ENCODE measurements around the gene CD38. TPM values are rescaled to one million over a fixed set of nuclear protein-coding genes. Genes with fewer than 3 reads are reported as not detected.
"Not testable (repeated sequence)": the region's sequence is repeated elsewhere in the genome, so short reads cannot be mapped to it uniquely, and the experiment has no call there.

The CD38 gene
- total RNA-seq, 1 experiment from 2014 or later, result 0.17 TPM

DNA sequence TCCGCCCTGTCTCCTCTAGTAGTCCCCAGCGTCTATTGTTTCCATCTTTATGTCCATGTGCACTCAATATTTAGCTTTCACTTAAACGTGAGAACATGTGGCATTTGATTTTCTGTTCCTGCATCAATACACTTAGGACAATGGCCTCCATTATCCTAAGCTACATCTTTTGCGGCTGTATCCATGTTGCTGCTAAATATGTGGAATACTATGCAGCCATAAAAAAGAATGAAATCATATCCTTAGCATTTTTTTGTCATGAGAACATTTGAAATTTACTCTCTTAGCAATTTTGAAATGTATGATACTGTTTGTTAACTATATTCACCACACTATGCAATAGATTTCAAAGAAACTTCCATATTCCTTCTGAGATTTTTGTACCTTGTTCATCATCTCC, 19.8 kb upstream of the CD38 start:
- peaks cover 14% of the 10 kb centered on the region for H3K9me3 Mint-ChIP-seq
- no peak for TF ChIP-seq ZNF263 (CRISPR knock-in tag; IDR thresholded peaks at IDR 0.05; ENCODE audit: low read depth)
- TF ChIP-seq ZBTB21 (CRISPR knock-in tag; IDR thresholded peaks at IDR 0.05; ENCODE audit: borderline replicate concordance), result no peak
- POLR2A ChIA-PET, result no interaction called here
- CTCF ChIA-PET, result interaction anchor here (1.2 kb wide), 1 partner anchor 10 kb away, joined by 3 read pairs; no protein-coding TSS in a partner anchor
- H3K27ac Mint-ChIP-seq, result no peak overlapping the region
- DNase-seq (ENCODE audit: low spot score), result no peak
- no peaks in the 10 kb centered on the region; the same call in none of the 2 replicates for H3K27me3 Mint-ChIP-seq (ENCODE audit: low read depth)
- H3K36me3 Mint-ChIP-seq, result no peaks in the 10 kb centered on the region
- H3K4me1 Mint-ChIP-seq, result no peaks in the 10 kb centered on the region
- no peak overlapping the region for H3K4me3 Mint-ChIP-seq
- ATAC-seq, result no peak

DNA sequence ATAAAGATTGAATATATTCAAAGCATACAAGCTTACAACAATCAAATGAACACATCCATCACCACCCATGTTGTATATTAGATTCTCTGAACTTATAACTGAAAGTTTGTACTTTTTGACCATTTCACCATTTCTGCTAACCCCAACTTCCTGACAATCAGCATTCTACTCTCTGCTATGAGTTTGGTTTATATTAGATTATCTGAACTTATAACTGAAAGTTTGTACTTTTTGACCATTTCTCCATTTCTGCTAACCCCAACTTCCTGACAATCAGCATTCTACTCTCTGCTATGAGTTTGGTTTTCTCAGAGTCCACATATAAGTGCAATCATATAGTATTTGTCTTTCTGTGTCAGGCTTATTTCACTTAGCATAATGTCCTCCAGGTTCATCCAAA, 15.7 kb upstream of the CD38 start:
- H3K4me1 Mint-ChIP-seq; H3K36me3 Mint-ChIP-seq; POLR2A ChIA-PET; DNase-seq (ENCODE audit: low spot score); ATAC-seq; H3K27me3 Mint-ChIP-seq (ENCODE audit: low read depth); H3K27ac Mint-ChIP-seq; H3K4me3 Mint-ChIP-seq: not testable (repeated sequence)
- peaks cover 11% of the 10 kb centered on the region for H3K9me3 Mint-ChIP-seq
- CTCF ChIA-PET, result interaction anchor here (0.7 kb wide), 1 partner anchor 296 kb away, joined by 5 read pairs; no protein-coding TSS in a partner anchor

GRCh38 chr4:15765391-15765790, 12.7 kb upstream of the CD38 start:
- H3K4me3 Mint-ChIP-seq, result no peak overlapping the region
- ATAC-seq (no peak), DNase-seq (ENCODE audit: low spot score) (no peak)
- peaks cover 5% of the 10 kb centered on the region for H3K9me3 Mint-ChIP-seq
- TF ChIP-seq, protein P1, sequence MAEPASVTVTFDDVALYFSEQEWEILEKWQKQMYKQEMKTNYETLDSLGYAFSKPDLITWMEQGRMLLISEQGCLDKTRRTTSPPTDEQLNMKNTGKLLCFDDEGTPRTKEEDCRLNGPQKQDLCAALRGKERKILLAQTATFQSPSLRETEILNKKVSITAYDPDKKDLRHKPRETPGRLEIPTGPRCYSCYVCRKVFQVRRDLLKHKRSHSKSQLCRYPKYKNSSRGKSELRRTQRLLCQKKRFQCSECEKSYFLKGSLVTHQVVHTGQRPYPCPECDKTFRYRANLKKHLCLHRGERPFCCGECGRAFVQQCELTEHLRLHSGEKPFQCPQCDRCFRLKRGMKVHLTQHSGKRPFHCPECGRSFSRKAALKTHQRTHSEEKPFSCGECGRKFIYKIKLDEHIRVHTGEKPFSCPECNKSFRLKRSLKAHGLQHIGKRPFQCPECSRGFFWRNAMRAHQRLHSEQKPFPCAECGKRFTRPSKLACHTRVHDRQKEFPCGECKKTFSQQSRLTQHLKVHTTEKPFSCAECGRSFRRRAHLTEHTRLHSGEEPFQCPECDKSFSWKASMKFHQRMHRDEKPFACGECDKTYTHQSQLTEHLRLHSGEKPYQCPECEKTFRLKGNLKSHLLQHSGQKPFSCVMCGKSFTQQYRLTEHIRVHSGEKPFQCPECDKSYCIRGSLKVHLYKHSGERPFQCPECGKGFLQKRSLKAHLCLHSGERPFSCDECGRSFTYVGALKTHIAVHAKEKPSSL (CRISPR knock-in tag; conservative IDR thresholded peaks at IDR 0.05), result no peak
- TF ChIP-seq JAZF1 (CRISPR knock-in tag; IDR thresholded peaks at IDR 0.05), result no peak
- no peak for TF ChIP-seq ATF1 (CRISPR knock-in tag; IDR thresholded peaks at IDR 0.05)
- no peak for TF ChIP-seq USF1 (CRISPR knock-in tag; IDR thresholded peaks at IDR 0.05)
- no peak for TF ChIP-seq ETV6 (CRISPR knock-in tag; IDR thresholded peaks at IDR 0.05)
- no peak for TF ChIP-seq TP53 (CRISPR knock-in tag; IDR thresholded peaks at IDR 0.05)
- no peak for TF ChIP-seq SOX15 (CRISPR knock-in tag; IDR thresholded peaks at IDR 0.05)
- no peak for TF ChIP-seq SMAD4 (CRISPR knock-in tag; IDR thresholded peaks at IDR 0.05)
- TF ChIP-seq MXD4 (CRISPR knock-in tag; IDR thresholded peaks at IDR 0.05; ENCODE audit: borderline replicate concordance), result no peak
- TF ChIP-seq, protein P2, sequence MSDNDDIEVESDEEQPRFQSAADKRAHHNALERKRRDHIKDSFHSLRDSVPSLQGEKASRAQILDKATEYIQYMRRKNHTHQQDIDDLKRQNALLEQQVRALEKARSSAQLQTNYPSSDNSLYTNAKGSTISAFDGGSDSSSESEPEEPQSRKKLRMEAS (CRISPR knock-in tag; IDR thresholded peaks at IDR 0.05), result no peak
- TF ChIP-seq MLX (CRISPR knock-in tag; IDR thresholded peaks at IDR 0.05), result no peak
- TF ChIP-seq E2F4 (CRISPR knock-in tag; IDR thresholded peaks at IDR 0.05; ENCODE audit: borderline replicate concordance, low read depth), result no peak
- no peak for TF ChIP-seq ZNF138 (CRISPR knock-in tag; conservative IDR thresholded peaks at IDR 0.05)
- no peak for TF ChIP-seq ZNF263 (CRISPR knock-in tag; IDR thresholded peaks at IDR 0.05; ENCODE audit: low read depth)
- no peak for TF ChIP-seq GABPB1 (CRISPR knock-in tag; IDR thresholded peaks at IDR 0.05)
- ChIA-PET POLR2A (no interaction called here), CTCF (no interaction called here)
- no peaks in the 10 kb centered on the region for H3K27me3 Mint-ChIP-seq (ENCODE audit: low read depth)
- no peak overlapping the region for H3K27ac Mint-ChIP-seq
- no peaks in the 10 kb centered on the region for H3K36me3 Mint-ChIP-seq
- H3K4me1 Mint-ChIP-seq, result no peaks in the 10 kb centered on the region

All from WTC11 (cell line).